ENCODE results near the gene CRYL1. TPM values are rescaled to one million over a fixed set of nuclear protein-coding genes. Genes with fewer than 3 reads are reported as not detected.

CRYL1 gene
- total and polyA plus RNA-seq, 2 of the 4 experiments (the other 2 are of a cell fraction), result 11.7 to 16.4 TPM

DNA sequence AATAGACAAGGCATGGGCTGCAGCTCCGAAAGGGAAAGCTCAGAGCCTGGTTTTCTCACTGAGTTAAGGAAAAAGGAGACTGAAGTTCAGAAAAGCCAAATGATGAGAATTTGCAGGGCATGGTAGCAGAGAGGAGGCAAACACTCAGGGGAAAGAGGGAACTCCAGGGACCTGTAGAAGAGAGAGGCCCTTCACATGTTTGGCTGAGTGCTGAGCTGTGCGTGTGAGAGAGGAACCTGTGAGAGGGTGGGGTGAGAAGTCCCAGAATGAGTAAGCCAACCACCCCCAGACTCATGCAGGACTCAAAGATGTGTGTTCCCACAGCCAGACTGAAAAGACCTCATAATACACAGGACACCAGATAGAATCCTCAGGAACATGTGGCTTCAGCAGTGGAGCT lies 2.8 kb upstream of the CRYL1 start:
- H3K79me1 ChIP-seq (ENCODE audit: low read depth in 1 of 2, low read length in 2 of 2), result peaks cover 10 to 14% of the 10 kb centered on the region in 2 experiments
- H3K9me1 ChIP-seq (ENCODE audit: insufficient read depth, low read length), result peaks cover 3% of the 10 kb centered on the region; the same call in 1 of the 2 replicates
- H3K4ac ChIP-seq (ENCODE audit: low read depth, low read length), result no peak overlapping the region
- no peak for DNase-seq
- no peak overlapping the region for H3K9ac ChIP-seq (ENCODE audit: low read depth, low read length)
- H2BK5ac ChIP-seq (ENCODE audit: low read depth, low read length, poor library complexity, severe bottlenecking), result no peak overlapping the region
- H3K4me1 ChIP-seq (ENCODE audit: control insufficient read depth, insufficient read depth, low read length), result 0 out of 2 replicates have a peak, but pooled peaks cover 2% of the 10 kb centered on the region
- no peak overlapping the region for H2AFZ ChIP-seq (replicated peaks; ENCODE audit: low read length, poor library complexity)
- TF ChIP-seq MXI1 (IDR thresholded peaks at IDR 0.05; ENCODE audit: borderline replicate concordance, low read depth, low read length) (no peak), NFE2L2 (IDR thresholded peaks at IDR 0.05; ENCODE audit: low read depth, low read length) (no peak)
- 100% methylated on average over 1 of the region's 2 CpGs; no CpG with 5 or more reads in 1 of the 2 experiments for WGBS, 2 experiments (ENCODE audit: extremely low coverage in 2 of 2, insufficient read length in 1 of 2)
- intact Hi-C loops (cut with micrococcal nuclease), result loop anchor here (5.0 kb wide), 1 partner anchor 159 kb away; no protein-coding TSS in a partner anchor
- H3K14ac ChIP-seq (replicated peaks; ENCODE audit: low read depth, low read length), result no peak overlapping the region
- H2BK120ac ChIP-seq (ENCODE audit: low read depth, low read length), result no peak overlapping the region
- BruUV-seq (replicated peaks), result no TSS peak
- H4K5ac ChIP-seq (ENCODE audit: low read depth, low read length), result no peak overlapping the region
- dilution Hi-C loops (cut with HindIII; ENCODE audit: low sequenced_read_pairs, unreplicated experiment), result no loop called here
- no peak overlapping the region for H2BK15ac ChIP-seq (ENCODE audit: low read depth, low read length)
- H3K9me3 ChIP-seq (ENCODE audit: control insufficient read depth, insufficient read depth, low read length), result no peaks in the 10 kb centered on the region
- no peak overlapping the region for H4K8ac ChIP-seq (ENCODE audit: low read depth in 2 of 2, low read length in 2 of 2)
- H3K27me3 ChIP-seq (ENCODE audit: control insufficient read depth, insufficient read depth, low read length), result no peaks in the 10 kb centered on the region
- H3K18ac ChIP-seq (ENCODE audit: low read depth, low read length), result no peak overlapping the region
- no peak overlapping the region for H2BK20ac ChIP-seq (ENCODE audit: low read depth, low read length)
- in situ Hi-C loops (cut with MboI; ENCODE audit: low sequenced_read_pairs), result no loop called here
- POLR2A ChIA-PET (ENCODE audit: unreplicated experiment), result no interaction called here
- no peak overlapping the region for H2AK9ac ChIP-seq (replicated peaks; ENCODE audit: low read depth, low read length, poor library complexity)
- no peaks in the 10 kb centered on the region for H3K36me3 ChIP-seq (ENCODE audit: control insufficient read depth, insufficient read depth, low read length)
- H3K4me2 ChIP-seq (ENCODE audit: low read depth, low read length), result no peak overlapping the region
- no peak overlapping the region for H2AK5ac ChIP-seq (ENCODE audit: low read depth, low read length)
- no peak overlapping the region for H4K91ac ChIP-seq (ENCODE audit: insufficient read depth, low read depth, low read length)
- H3K27ac ChIP-seq (ENCODE audit: insufficient read depth, low read length), result no peak overlapping the region
- H3K56ac ChIP-seq (ENCODE audit: extremely low read depth, insufficient read depth, low read length), result no peak overlapping the region
- H4K20me1 ChIP-seq (ENCODE audit: insufficient read depth, low read length), result no peaks in the 10 kb centered on the region
- H3K23ac ChIP-seq (ENCODE audit: low read depth, low read length), result no peak overlapping the region
- H3K4me3 ChIP-seq (ENCODE audit: insufficient read depth, low read depth, low read length), result no peak overlapping the region
- ATAC-seq (ENCODE audit: low read depth), result no peak
- CTCF ChIA-PET, result no interaction called here
